Measurements from ENCODE around the gene COL9A3.

Gene COL9A3

DNA sequence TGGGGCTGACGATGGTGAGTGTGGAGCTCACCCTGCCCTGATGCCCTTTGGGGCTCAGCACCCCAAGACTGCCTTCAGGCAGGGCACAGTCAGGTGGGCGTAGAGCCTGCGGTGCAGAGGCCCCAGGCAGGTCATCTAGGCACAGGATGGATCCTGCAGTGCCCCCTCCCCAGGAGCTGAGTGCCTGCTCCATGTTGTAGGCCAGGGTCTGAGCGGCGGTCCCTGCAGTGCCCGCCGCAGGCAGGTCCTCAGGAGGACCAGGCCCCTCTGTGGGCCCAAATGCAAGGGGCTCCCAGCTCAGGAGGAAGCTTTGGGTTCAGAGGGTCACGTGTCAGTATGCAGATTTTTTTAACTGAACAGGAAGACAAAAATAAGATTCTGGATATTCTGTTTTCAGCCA is 17.8 kb upstream of the COL9A3 start:
- DNase-seq = no peak

- no peak for DNase-seq
Observed at GRCh38 chr20:62799459-62799858, 17.4 kb upstream of the COL9A3 start.

- no peak for DNase-seq
Observed at GRCh38 chr20:62799873-62800272, 17.0 kb upstream of the COL9A3 start.

DNA sequence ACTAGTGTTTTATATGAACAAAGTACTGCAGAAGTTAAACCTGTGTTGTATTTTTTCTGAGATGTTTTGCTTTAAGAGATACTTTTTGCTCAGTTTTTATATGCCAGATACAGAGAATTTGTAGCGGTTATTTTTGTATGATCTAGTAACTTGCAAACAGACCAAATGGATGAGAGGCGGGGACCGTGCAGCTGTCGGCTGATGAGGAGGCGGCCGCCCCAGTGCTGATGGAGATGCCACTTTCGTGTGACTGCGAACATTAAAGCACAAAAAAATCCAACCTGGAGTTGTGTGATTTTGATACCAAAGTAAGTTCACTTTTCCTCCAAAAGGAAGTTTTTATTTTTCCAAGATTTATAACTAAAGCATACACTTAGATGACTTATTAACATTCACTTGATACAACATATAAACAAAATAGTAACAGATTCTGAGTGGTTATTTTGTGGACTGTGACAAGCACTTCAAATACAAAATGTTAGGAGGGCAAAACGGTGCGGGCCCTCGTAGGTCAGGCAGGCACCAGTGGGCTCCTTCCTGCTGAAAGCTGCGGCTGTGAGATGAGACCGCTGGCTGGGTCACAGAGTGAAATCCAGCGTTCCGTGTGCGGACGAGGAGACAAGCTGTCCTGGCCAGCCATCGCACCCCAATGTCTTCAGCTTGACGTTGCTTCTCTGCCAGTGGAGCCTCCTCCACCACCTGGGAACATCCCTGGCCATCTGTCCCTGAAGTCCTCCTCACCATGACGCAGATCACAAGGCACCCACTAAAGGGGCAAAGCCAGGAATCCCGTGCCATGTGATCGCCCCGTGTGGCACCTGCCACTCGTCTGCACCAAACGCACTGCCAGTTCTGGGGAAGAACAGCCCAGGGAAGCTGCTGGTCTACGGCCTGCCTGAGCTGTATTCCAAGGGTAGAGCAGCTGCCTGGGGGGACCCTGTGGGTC is 16.3 kb upstream of the COL9A3 start:
- no peak for DNase-seq

DNA sequence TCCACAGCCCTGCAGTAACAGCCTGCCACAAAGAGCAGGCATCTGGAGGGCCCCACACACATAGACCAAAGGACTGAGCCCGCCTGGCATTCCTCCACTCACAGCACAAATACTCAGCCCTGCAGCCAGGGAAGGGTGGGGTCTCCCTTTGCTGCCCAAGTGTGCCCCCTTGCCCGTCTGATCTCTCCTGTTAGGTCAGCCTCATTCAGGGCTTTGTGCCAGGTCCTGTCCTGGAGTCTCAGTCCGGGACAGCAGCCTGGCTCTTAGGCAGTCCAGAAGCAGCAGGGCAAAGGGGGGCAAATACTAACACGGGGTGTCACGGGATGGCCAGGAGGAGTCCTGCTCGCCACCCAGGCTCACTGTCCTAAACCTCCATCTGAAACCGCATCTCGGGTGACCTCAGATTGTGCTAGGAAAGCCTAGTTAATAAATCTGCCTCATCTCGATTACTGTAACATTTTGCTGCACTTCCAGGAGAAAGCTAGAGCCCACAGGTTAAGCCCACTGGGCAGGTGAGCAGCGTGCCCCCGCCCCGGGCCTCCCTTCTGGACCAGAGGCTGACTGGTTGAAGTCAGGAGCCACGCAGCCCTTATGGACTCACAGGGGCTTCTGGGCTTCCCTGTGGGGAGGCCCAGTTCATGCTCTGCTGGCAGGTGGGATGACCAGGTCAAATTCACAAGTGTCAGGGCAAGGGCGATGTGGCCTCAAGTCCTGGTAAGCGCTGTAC is 15.4 kb upstream of the COL9A3 start:
- DNase-seq = no peak

DNA sequence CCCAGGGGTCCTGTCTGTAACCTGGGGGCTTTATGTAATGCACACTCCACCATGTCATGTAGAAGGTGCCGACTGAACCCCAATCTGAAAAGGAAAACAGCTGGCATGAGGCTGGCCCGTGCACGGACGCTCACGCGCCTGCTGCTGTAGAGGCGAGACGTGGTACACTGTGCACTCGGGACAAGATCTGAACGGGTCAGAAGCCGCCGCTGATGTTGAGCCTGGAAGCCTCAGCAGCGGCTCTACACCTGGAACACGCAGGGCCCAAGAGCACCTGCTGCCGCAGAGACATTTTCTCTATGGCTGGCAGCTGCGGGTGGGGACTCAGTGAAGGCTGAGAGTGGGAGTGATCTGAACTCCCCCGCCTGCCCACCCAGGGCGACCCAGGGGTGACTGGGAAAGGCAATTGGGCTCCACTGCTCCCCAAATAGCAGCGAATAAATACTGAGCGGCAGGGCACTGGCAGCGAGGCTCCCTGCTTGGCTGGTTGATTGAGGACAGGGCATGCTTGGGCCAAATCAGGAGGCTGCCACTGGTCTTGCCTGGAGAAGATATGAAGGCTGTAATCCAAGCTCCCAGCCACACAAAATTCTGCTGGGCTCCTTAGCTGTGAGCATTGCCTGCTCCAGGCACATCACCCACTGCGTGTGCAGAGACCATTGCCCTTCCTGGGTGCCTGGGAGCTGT is 14.7 kb upstream of the COL9A3 start:
- no peak for DNase-seq

DNA sequence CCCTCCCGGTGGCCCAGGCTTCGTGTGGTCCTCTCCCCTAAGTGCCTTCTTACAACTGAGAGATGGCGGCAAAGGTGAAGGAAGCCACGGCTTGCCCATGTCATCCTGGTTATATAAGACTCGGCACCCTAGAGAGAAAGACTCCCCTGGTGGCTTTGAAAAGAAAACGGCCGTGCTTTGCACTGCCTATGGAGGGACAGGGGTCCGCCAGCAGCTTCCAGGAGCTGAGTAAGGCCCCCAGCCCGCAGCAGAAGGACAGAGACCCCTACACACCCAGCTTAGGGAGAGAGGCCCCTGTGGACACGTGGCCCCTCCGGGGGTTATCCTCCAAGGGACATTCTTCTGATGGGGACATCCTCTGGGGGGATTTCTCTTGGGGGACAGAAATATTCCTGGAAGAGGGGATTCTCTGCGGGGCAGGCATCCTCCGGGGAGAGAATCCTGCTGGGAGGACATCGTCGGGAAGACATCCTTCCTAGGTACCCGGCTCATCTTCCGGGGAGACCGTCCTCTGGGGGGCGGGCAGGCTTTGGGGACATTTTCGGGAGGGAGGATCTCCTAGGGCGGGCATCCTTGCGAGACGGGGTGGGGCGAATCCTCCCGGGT is 12.7 kb upstream of the COL9A3 start:
- no peak for DNase-seq

DNA sequence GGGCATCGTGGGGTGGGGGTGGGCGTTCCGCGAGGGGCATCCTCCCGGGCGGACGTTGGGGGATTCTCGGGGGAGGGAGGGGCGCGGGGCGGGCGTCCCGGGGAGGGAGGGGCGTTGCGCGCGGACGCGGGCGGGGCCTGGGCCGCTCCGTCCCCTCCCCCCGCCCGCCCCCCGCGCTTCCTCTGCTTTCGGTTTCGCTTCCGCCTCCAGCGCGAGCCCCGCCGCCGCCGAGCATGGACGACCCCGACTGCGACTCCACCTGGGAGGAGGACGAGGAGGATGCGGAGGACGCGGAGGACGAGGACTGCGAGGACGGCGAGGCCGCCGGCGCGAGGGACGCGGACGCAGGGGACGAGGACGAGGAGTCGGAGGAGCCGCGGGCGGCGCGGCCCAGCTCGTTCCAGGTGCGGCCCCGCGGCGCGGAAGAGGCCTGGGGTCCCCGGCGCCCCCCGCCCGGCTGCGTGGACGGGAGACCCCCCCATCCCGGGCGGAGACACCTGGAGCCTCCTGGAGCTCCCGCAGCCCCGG is 12.2 kb upstream of the COL9A3 start, which contains the start of gene OGFR:
OGFR (plus strand) TSS at position 209 of the 528 bp plus-strand sequence; CDS start at position 234, 25 bp downstream.
- no peak for DNase-seq

DNA sequence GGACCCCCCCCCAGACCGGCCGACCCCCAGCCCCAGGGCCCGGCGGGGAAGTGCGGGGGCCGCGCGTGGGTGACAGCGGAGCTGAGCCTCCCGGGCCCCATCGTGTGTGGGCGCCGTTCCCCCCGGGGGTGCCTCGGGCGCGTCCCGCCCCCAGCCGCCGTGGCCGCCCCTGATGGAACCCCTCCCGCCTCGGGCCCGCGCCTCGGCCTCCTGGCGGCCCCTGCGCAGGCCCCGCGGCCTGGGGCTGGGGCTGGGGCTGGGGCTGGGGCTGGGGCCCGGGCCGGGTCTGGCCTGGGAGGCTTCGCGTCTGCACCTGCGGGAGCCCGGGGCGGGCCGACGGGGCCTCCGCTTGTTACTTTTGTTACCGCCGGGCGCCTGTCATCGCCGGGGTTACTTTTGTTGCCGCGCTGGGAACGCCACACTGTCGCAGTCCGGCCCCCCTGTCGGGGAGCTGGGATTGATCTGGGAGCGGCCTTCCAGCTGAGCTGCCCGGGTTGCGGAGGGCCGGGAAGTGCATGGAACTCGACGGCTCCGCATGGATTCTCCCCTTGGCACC is 11.6 kb upstream of the COL9A3 start:
- no peak for DNase-seq

DNA sequence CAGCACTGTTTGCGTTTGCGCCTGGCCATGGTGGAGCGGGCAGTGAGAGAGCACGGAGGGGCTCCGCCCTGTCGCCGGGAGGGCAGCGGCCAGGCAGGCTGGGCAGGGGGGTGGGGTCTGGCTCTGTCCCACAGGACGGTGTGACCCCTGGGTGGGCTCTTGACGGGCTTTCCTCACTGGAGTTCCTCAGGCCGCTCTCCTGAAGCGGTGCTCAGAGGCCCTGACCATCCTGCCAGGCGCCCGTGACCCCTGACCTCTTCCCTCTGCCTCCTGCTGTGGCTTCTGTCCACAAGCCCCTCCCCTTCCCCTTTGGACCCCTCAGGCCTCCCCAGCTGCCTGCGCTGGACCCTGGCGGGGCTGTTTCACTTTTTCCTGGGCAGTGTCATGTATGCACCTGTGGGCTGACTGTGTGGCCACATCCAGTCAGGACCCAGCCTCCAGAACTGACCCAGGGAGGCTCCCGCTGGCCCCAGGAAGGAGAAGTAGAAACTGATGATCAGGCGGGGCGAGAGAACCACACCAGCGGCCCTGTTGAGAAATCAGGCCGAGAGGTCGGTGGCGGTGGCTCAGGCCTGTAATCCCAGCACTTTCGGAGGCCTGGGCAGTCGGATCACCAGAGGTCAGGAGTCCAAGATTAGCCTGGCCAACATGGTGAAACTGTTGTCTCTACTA is 11.0 kb upstream of the COL9A3 start:
- no peak for DNase-seq

GRCh38 chr20:62806383-62807050 is 10.3 kb upstream of the COL9A3 start:
- DNase-seq = no peak

DNA sequence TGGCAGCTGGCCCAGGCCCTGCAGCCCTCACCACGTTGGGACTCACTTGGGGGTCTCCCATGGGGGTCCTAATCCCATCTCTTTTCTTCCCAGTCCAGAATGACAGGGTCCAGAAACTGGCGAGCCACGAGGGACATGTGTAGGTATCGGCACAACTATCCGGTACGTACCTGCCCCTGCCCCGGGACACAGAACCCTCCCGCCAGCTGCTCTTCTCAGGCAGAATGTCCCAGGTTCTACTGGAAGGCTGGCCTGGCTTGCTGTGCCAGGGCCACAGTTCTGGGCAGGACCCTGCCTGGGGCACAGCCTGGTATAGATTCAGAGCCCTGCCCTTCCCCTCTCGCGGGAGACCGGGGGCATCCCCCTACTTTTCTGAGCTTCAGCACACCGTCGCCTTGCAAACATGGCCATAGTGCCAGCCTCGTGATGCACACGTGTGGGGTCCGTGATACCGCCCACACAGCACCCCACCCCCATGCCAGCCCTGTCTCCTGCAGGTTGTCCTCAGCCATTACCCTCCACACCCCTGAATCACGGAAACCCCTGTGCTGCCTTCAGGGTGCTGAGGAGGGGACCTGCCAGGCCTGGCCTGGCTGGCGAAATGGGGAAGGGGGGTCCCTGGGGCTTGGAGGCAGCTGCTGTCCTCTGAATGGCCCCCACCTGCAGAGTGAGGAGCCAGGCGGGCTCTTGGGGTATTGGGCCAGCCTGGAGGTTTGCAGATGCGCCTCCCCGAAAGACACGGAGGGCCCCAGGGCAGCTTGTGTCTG is 9.2 kb upstream of the COL9A3 start:
- no peak for DNase-seq

GRCh38 chr20:62808211-62808865 is 8.5 kb upstream of the COL9A3 start:
- no peak for DNase-seq

GRCh38 chr20:62809530-62810428 is 7.1 kb upstream of the COL9A3 start:
- no peak for DNase-seq

- no peak for DNase-seq
Observed at GRCh38 chr20:62811320-62811719, 5.5 kb upstream of the COL9A3 start.

- DNase-seq = no peak
Observed at GRCh38 chr20:62811720-62812119, 5.1 kb upstream of the COL9A3 start.

GRCh38 chr20:62812181-62812906 is 4.5 kb upstream of the COL9A3 start:
- DNase-seq = no peak

DNA sequence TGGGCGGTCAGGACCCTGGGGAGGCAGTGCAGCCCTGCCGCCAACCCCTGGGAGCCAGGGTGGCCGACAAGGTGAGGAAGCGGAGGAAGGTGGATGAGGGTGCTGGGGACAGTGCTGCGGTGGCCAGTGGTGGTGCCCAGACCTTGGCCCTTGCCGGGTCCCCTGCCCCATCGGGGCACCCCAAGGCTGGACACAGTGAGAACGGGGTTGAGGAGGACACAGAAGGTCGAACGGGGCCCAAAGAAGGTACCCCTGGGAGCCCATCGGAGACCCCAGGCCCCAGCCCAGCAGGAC is 4.0 kb upstream of the COL9A3 start:
- DNase-seq = no peak

All from NCI-H446 treated with DMSO at 0.1 percent for 48 hours (cell line).